ENCODE results near the gene CCDC12.
"Not testable (repeated sequence)": the region's sequence is repeated elsewhere in the genome, so short reads cannot be mapped to it uniquely, and the experiment has no call there.

The CCDC12 gene

GRCh38 chr3:46978985-46979944, 2.7 kb upstream of the CCDC12 start, which contains the start of gene NBEAL2:
TSS of gene NBEAL2 (plus strand) at chr3:46979666. CDS start at chr3:46979862, 196 bp downstream.
- no peak for DNase-seq

- DNase-seq: no peak
Measured at GRCh38 chr3:46978381-46978780, 1.8 kb upstream of the CCDC12 start.

- DNase-seq: no peak
Measured at GRCh38 chr3:46977811-46978195, 1.3 kb upstream of the CCDC12 start.

GRCh38 chr3:46974421-46975171, 1.9 kb downstream of the CCDC12 start:
- no peak for DNase-seq

GRCh38 chr3:46972396-46972795, 4.1 kb downstream of the CCDC12 start:
- DNase-seq: no peak

- DNase-seq: no peak
Measured at GRCh38 chr3:46971742-46972141, 4.8 kb downstream of the CCDC12 start.

GRCh38 chr3:46971151-46971550, 5.4 kb downstream of the CCDC12 start:
- no peak for DNase-seq

GRCh38 chr3:46970391-46971091, 6.0 kb downstream of the CCDC12 start:
- no peak for DNase-seq

GRCh38 chr3:46968783-46969428, 7.6 kb downstream of the CCDC12 start:
- no peak for DNase-seq

- no peak for DNase-seq
Measured at GRCh38 chr3:46966811-46967210, 9.7 kb downstream of the CCDC12 start.

GRCh38 chr3:46965151-46965550, 11.4 kb downstream of the CCDC12 start:
- DNase-seq: no peak

- not testable (repeated sequence) for DNase-seq
Measured at GRCh38 chr3:46964038-46964590, 12.4 kb downstream of the CCDC12 start.

GRCh38 chr3:46962990-46963389, 13.6 kb downstream of the CCDC12 start:
- DNase-seq: no peak

- no peak for DNase-seq
Measured at GRCh38 chr3:46962427-46962826, 14.1 kb downstream of the CCDC12 start.

- DNase-seq: no peak
Measured at GRCh38 chr3:46960835-46961234, 15.7 kb downstream of the CCDC12 start.

- DNase-seq: no peak
Measured at GRCh38 chr3:46960081-46960701, 16.4 kb downstream of the CCDC12 start.

GRCh38 chr3:46959161-46959511, 17.4 kb downstream of the CCDC12 start:
- DNase-seq: no peak

GRCh38 chr3:46958467-46959160, 17.9 kb downstream of the CCDC12 start:
- no peak for DNase-seq

- no peak for DNase-seq
Measured at GRCh38 chr3:46957092-46957820, 19.3 kb downstream of the CCDC12 start.

GRCh38 chr3:46955801-46956259, 20.7 kb downstream of the CCDC12 start:
- DNase-seq: no peak

- no peak for DNase-seq
Measured at GRCh38 chr3:46955157-46955556, 21.4 kb downstream of the CCDC12 start.

Data from NCI-H1436 treated with DMSO at 0.1 percent for 48 hours (cell line).